ENCODE measurements around the gene TRIM24. TPM values are rescaled to one million over a fixed set of nuclear protein-coding genes. Genes with fewer than 3 reads are reported as not detected.
A peak's percentile ranks its signal among the peaks of the same experiment; 100 is the strongest.

TRIM24 gene
- total and polyA plus RNA-seq, 7 donors = 4.7 to 21.4 (median 15.0) TPM

DNA sequence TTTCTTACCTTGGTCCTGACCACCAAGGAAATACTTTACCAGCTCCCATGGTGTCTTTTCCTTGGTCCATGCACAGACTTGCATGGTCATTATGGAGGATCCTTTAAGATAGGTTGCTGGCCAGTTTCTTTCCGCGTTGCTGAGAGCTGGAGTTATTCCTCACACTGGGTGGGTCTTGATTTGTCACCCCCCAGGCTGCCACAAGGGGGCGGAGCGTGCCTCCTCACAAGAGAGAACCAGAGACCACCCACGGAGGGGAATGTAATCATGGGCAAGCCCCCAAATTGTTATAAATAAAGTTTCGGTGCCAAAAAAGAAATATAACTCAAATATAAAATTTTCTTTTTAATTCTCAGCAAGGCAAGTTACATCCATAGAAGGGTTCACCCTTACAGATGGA, 10.5 kb upstream of the TRIM24 start:
- DNase-seq (no peak), ATAC-seq (no peak)
- no peaks in the 10 kb centered on the region for H3K36me3 ChIP-seq (ENCODE audit: insufficient read depth in 1 of 2, low read depth in 1 of 2)
- no peaks in the 10 kb centered on the region for H3K4me1 ChIP-seq
- WGBS, 3 donors = 85 to 96% (median 86%) methylated on average over 6 of the region's 6 CpGs
- H3K4me3 ChIP-seq = no peak overlapping the region
- no peak overlapping the region for H3K27ac ChIP-seq
- TF ChIP-seq, protein P1, sequence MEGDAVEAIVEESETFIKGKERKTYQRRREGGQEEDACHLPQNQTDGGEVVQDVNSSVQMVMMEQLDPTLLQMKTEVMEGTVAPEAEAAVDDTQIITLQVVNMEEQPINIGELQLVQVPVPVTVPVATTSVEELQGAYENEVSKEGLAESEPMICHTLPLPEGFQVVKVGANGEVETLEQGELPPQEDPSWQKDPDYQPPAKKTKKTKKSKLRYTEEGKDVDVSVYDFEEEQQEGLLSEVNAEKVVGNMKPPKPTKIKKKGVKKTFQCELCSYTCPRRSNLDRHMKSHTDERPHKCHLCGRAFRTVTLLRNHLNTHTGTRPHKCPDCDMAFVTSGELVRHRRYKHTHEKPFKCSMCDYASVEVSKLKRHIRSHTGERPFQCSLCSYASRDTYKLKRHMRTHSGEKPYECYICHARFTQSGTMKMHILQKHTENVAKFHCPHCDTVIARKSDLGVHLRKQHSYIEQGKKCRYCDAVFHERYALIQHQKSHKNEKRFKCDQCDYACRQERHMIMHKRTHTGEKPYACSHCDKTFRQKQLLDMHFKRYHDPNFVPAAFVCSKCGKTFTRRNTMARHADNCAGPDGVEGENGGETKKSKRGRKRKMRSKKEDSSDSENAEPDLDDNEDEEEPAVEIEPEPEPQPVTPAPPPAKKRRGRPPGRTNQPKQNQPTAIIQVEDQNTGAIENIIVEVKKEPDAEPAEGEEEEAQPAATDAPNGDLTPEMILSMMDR (IDR thresholded peaks at IDR 0.05) = peak; percentile 11
- H3K27me3 ChIP-seq (ENCODE audit: insufficient read depth in 3 of 3, low read length in 2 of 3) = no peaks in the 10 kb centered on the region
- no peaks in the 10 kb centered on the region for H3K9me3 ChIP-seq
- intact Hi-C loops (cut with DNase I) = no loop called here

DNA sequence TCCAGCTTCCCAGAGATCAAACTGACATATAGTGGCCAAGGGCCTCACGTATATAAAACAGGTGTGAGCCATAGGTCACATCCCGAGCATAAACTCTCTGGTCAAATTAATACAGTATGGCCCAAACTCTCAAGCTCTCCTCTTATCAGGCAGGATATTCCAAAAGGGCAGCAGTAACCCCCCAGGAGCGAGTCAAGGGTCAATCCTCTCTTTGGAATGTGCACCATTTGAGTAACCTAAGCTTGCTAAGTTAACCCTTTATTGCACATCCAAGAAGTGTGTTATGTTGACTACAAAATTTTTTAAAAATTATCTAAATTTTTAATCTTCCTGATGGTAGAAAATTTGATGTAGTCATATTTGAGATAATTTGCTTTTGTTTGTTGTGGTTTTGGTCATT, 4.5 kb upstream of the TRIM24 start:
- TF ChIP-seq, protein P1 (IDR thresholded peaks at IDR 0.05) = no peak
- Histone ChIP-seq H3K9me3 (no peaks in the 10 kb centered on the region), H3K27me3 (ENCODE audit: insufficient read depth in 3 of 3, low read length in 2 of 3) (peaks cover 0 to 2% (median 0%) of the 10 kb centered on the region in 3 donors), H3K27ac (no peak overlapping the region), H3K36me3 (ENCODE audit: insufficient read depth in 1 of 2, low read depth in 1 of 2) (no peaks in the 10 kb centered on the region), H3K4me3 (no peak overlapping the region), H3K4me1 (no peaks in the 10 kb centered on the region)
- DNase-seq = no peak
- WGBS, 3 donors = 58 to 73% (median 59%) methylated on average over 3 of the region's 3 CpGs
- intact Hi-C loops (cut with DNase I) = no loop called here
- no peak for ATAC-seq

GRCh38 chr7:138456220-138456619, 3.8 kb upstream of the TRIM24 start:
- ATAC-seq (no peak), DNase-seq (no peak)
- H3K4me1 ChIP-seq = no peaks in the 10 kb centered on the region
- H3K36me3 ChIP-seq (ENCODE audit: insufficient read depth in 1 of 2, low read depth in 1 of 2) = no peaks in the 10 kb centered on the region
- TF ChIP-seq, protein P1 (IDR thresholded peaks at IDR 0.05) = no peak
- H3K27ac ChIP-seq = no peak overlapping the region
- intact Hi-C loops (cut with DNase I) = no loop called here
- peaks cover 0 to 2% (median 0%) of the 10 kb centered on the region in 3 donors for H3K27me3 ChIP-seq (ENCODE audit: insufficient read depth in 3 of 3, low read length in 2 of 3)
- H3K9me3 ChIP-seq = no peaks in the 10 kb centered on the region
- no peak overlapping the region for H3K4me3 ChIP-seq
- 85 to 91% (median 88%) methylated on average over 4 of the region's 4 CpGs for WGBS, 3 donors

DNA sequence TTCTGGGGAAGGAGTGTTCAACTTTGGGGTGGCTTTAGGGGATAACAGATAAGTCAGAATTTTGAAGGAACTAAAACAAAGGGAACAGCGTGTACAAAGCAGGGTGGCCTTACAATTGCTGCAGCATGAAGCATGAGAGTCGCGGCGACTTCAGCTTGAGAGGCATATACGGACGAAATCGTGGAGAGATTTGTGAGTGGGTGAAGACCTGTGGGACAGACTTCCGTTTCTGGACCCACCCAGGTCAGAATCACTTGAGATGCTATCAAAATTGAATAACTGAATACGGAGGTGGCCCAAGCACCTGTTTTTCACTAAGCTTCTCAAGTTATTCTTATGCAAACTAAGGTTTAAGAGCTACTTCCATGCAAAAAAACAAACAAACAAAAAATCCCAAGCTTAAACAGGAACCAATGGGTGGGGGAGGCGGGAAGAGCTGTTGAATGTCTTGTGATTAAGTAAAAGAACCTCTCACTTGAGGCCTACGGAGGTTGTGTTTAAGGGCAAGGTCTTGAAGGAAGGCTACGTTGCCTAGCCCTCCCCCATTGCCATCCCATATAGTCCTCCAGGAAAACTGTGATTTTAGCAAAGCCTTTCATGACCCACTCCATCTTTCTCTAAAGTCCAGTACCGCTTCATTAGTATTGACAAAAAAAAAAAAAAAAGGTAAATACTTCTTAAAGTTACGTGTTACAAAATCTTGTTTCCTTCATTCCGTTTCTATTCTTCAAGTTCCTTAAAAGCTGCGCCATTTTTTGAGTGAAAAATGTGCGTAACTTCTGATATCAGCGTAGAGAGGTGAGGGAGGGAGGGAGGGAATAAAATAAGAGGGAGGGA, 1.3 kb upstream of the TRIM24 start:
- no peak overlapping the region for H3K27ac ChIP-seq
- intact Hi-C loops (cut with DNase I) = no loop called here

More for the DNA sequence above, 1.3 kb upstream of the TRIM24 start:
- H3K27me3 ChIP-seq (ENCODE audit: insufficient read depth in 3 of 3, low read length in 2 of 3) = peaks cover 0 to 2% (median 0%) of the 10 kb centered on the region in 3 donors
- TF ChIP-seq, protein P1 (IDR thresholded peaks at IDR 0.05) = no peak
- no peaks in the 10 kb centered on the region for H3K9me3 ChIP-seq
- H3K4me3 ChIP-seq = no peak overlapping the region
- 75 to 78% (median 77%) methylated on average over 18 of the region's 18 CpGs for WGBS, 3 donors
- H3K4me1 ChIP-seq = peaks cover 2% of the 10 kb centered on the region
- ATAC-seq = no peak
- no peak for DNase-seq
- H3K36me3 ChIP-seq (ENCODE audit: insufficient read depth in 1 of 2, low read depth in 1 of 2) = no peaks in the 10 kb centered on the region
